ENCODE data around the gene TPCN2. TPM values are rescaled to one million over a fixed set of nuclear protein-coding genes. Genes with fewer than 3 reads are reported as not detected.
A peak's percentile ranks its signal among the peaks of the same experiment; 100 is the strongest.

Gene TPCN2
- total RNA-seq, 1 experiment from 2014 or later, result 25.1 TPM

GRCh38 chr11:69037074-69037473, 11.7 kb upstream of the TPCN2 start:
- DNase-seq (ENCODE audit: low spot score), result no peak

GRCh38 chr11:69037544-69037943, 11.2 kb upstream of the TPCN2 start:
- DNase-seq (ENCODE audit: low spot score), result no peak

- DNase-seq (ENCODE audit: low spot score), result no peak
These were observed 9.2 kb upstream of the TPCN2 start for GRCh38 chr11:69039501-69039900.

GRCh38 chr11:69040051-69040450, 8.7 kb upstream of the TPCN2 start:
- no peak for DNase-seq (ENCODE audit: low spot score)

GRCh38 chr11:69040581-69041260, 8.0 kb upstream of the TPCN2 start:
- no peak for DNase-seq (ENCODE audit: low spot score)

- DNase-seq (ENCODE audit: low spot score), result no peak
These were observed 7.2 kb upstream of the TPCN2 start for GRCh38 chr11:69041516-69041915.

GRCh38 chr11:69044111-69045013, 4.4 kb upstream of the TPCN2 start:
- DNase-seq (ENCODE audit: low spot score), result peak; percentile 92

- DNase-seq (ENCODE audit: low spot score), result no peak
These were observed 570 bp upstream of the TPCN2 start for GRCh38 chr11:69048031-69048693.

- DNase-seq (ENCODE audit: low spot score), result peak; percentile 15
These were observed 747 bp downstream of the TPCN2 start for GRCh38 chr11:69049490-69049867.

- no peak for DNase-seq (ENCODE audit: low spot score)
These were observed 2.1 kb downstream of the TPCN2 start for GRCh38 chr11:69050592-69051380.

- no peak for DNase-seq (ENCODE audit: low spot score)
These were observed 2.9 kb downstream of the TPCN2 start for GRCh38 chr11:69051381-69052342.

GRCh38 chr11:69052343-69053168, 3.8 kb downstream of the TPCN2 start:
- DNase-seq (ENCODE audit: low spot score), result no peak

- DNase-seq (ENCODE audit: low spot score), result no peak
These were observed 4.4 kb downstream of the TPCN2 start for GRCh38 chr11:69053169-69053477.

- no peak for DNase-seq (ENCODE audit: low spot score)
These were observed 5.0 kb downstream of the TPCN2 start for GRCh38 chr11:69053546-69054396.

GRCh38 chr11:69054397-69055211, 5.9 kb downstream of the TPCN2 start:
- no peak for DNase-seq (ENCODE audit: low spot score)

GRCh38 chr11:69055212-69055586, 6.5 kb downstream of the TPCN2 start:
- peak; percentile 53 for DNase-seq (ENCODE audit: low spot score)

GRCh38 chr11:69055598-69056516, 7.1 kb downstream of the TPCN2 start:
- DNase-seq (ENCODE audit: low spot score), result peak; percentile 17

All from HT-29 (cell line).